OCI-M2 (cell line): ENCODE measurements around the gene CYB5RL.
"Not testable (repeated sequence)": the region's sequence is repeated elsewhere in the genome, so short reads cannot be mapped to it uniquely, and the experiment has no call there.

ENCODE experiments used
- DNase-seq: peaks from one replicate; lab custom pipeline; 2025; ENCODE audit not compliant: unreplicated experiment; lab: John Stamatoyannopoulos, UW

Gene CYB5RL

DNA sequence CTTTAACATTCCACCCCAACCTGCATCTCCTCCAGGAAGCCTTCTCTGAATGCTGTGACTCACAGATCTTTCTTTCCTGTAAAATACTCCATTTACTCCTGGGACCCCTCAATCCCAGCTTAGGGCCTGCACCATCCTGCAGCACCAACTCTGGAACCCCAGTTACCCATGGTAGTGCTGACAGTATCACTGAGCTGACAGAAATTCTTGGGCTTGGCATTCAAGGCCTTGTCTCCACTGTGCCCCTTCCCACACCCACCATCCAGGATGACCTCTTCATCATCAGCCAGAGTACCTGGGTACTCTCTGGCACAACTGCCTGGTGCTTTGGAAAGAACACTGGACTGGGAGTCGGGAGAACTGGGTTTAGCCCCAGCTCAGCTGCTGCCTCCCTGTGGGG is 8.3 kb downstream of the CYB5RL start:
- no peak for DNase-seq

DNA sequence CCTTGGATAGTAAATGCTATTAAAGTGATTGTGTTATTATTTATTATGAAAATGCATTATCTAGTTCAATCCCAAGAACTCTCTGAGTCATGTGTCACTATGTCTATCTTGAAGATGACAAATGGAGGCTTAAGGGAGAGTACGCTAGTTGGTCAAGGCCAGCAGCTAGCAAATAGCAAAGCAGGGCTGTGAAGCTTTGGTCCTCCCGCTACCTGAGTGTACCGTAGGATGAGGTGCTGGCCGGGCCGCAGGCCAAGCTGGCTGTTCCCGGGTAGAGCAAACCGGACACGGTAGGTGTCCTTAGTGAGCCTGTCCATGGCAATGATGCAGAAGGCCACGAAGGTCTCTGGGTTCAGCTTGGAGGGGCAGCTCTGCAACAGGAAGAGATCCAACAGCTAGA is 9.3 kb downstream of the CYB5RL start:
- no peak for DNase-seq

DNA sequence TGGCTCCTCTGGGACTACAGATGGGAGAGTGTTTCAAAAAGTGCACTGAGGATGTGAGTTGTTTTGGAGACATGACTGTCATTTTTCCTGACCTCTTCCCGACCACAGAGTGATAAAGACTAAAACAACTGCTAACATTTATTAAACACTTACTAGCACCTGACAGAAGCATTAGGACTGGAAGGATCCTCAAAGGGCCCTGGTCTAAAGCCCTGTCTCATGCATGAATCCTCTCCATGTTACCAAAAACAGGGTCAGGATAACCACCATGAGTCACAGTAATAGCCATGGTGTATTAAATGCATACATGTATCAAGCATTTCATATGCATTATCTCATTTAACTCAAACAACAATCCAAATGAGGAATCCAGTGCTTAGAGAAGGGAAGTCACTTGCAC is 11.5 kb downstream of the CYB5RL start:
- DNase-seq = no peak

DNA sequence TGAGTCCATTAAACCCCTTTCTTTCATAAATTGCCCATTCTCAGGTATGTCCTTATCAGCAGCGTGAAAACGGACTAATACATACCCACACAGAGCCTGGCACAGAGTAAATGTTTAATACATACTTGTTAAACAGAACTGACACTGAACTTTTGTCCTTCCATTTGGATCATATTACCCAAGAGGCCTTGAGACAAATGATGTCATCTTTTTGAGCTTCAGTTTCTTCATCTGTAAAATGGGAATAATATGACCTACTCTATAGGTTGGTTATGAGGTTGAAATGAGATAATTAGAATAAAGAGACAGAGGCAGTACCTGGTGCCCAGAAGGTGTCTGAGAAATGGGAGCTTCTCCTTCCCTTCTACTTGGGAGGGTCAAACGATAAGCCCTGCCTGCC is 13.8 kb downstream of the CYB5RL start:
- DNase-seq = no peak

DNA sequence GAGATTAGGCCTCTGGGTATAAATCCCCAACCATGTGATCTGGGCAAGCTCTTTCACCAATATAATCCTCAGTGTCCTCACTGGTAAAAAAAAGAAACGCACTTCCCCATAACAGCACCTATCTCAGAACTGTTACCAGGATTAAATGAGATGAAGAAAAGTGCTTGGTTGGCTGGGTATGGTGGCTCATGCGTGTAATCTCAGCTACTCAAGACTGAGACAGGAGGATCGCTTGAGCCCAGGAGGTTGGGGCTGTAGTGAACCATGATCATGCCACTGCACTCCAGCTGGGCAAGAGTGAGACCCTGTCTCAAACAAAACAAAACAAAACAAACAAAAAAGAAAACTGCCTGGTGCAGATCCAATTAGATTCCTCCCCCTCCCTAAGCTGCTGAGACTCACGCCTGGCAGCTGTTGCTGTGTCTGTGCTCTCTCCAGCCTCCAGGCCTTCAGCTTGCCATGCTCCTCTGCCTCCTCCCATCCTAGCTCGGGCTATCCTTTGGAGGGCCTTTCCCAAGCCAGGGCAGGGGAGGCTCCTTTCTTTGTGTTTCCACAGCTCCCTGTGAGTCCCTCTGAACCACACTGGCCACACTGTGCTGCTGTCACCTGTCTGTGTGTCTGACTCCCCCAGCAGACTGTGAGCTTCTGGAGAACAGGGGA is 19.0 kb downstream of the CYB5RL start:
- no peak for DNase-seq

DNA sequence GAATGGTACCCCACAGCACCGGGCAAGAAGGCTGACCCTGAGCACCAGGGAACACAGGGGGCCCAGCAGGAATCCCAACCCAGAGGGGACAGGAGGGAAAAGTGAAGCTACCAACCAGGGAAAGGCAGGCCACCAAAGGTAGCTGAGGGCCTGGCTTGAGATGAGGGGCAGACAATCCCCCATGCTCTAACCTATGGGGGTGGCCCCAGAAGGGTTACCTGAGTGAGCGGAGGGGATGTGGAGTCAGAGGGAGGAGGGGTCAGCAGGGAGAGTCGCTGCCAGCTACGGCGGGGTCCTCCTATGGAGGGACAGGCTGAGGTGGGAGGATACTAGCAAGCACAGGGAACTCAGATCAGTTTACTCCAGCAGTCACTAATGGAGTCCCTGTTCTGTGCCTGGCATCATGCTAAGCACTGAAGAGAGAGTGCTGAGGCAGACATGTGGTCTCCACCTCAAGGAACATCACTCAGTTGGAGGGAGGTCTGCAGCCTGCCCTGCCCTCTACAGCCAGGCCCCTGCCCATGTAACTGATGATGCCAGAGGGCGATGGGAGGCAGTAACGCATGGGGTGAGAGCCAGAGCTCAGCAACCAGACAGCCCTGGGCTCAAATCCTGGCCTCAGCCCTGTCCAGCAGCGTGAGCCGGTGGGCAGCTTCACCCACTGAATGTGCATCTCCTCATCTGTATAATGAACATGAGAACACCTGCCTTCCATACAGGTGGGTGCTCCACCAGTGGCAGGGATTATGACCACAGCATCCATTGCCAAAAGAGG is 21.3 kb downstream of the CYB5RL start:
- DNase-seq = no peak

DNA sequence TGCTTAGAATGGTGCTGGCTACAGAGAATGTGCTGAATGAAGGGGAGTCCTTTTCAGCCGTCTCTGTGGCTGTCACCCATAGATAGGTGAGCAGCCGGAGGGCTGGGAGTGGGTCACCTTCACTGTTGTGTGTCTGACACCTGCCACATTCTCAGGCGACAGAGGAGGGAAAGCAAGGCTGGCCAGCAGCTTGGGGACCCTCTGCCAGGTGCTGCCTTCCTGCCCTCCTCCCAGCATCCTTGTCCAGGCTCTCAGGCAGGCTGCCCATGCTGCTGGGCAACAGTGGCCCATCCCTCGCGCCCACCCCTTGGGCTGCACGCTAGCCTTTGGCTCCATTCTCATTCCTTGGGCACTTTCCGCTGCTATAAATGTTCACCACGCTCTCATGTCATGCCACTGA is 22.1 kb downstream of the CYB5RL start:
- no peak for DNase-seq

DNA sequence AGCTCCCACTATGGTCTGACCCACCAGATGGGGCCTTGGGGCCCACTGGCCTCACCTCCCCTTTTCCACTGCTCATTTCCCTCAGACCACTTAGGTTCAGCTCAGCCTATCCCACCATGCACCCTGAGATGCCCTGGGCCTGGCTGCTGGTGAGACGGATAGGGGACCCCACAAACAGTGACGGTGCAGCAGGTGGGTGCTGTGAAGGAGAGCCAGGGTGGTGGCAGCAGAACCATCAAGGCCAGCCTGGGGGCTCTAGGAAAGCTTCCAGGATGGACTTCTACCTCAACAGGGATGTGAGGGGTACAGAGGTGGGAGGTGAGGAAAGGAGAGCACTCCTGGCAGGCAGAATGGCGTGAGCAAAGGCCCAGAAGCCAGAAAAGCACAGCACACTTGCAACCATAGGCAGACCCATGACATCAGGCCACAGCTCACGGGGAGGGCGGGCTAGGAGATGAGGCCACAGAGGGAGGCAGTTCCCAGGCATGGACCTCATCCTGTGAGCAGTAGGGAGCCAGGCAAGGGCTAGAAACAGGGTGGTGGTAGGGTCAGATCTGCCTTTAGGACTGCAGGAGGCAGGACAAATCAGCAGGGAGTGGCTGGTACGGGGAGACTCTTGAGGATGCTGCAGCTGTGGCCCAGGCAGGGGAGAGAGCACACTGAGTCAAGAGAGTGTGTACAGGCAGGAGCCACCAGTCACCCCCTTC is 23.1 kb downstream of the CYB5RL start:
- DNase-seq = no peak

DNA sequence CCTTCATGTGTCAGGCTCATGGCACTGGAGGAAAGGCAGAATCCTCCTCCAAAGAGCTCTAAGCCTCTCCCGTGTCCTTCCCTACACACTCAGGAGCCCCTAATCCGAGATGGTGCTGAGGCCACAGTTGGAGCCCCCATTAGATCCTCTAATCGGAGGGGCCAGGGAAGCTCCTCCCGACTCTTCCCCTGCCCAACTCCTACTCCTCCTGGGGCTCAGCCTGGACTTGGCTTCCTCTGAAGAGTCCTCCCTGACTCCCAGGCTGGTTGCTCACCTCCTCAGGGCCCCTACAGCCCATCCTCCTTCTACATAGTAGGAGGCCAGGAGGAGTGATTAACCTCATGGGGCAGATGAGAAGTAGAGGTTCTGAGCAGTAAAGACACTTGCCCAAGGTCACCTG is 25.7 kb downstream of the CYB5RL start:
- DNase-seq = no peak

DNA sequence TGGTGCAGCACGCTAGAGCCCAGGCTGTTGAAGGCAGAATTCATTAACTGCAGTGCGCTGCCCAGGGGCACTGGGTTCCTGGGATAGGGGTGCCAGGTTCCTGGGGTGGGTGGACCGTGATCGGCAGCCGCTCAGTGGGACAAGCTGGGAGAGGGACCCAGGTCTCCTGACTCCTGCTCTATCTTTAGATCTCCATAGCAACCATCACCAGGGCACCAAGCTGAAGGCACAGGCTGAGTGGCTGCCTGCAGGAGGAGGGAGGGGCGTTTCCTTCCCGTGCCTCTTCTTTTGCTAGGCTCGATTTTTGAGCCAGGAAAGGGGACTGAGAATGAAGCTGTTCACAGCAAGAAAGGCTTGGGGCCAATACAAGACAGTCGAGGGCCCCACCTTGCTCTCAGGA is 26.1 kb downstream of the CYB5RL start:
- DNase-seq = no peak

DNA sequence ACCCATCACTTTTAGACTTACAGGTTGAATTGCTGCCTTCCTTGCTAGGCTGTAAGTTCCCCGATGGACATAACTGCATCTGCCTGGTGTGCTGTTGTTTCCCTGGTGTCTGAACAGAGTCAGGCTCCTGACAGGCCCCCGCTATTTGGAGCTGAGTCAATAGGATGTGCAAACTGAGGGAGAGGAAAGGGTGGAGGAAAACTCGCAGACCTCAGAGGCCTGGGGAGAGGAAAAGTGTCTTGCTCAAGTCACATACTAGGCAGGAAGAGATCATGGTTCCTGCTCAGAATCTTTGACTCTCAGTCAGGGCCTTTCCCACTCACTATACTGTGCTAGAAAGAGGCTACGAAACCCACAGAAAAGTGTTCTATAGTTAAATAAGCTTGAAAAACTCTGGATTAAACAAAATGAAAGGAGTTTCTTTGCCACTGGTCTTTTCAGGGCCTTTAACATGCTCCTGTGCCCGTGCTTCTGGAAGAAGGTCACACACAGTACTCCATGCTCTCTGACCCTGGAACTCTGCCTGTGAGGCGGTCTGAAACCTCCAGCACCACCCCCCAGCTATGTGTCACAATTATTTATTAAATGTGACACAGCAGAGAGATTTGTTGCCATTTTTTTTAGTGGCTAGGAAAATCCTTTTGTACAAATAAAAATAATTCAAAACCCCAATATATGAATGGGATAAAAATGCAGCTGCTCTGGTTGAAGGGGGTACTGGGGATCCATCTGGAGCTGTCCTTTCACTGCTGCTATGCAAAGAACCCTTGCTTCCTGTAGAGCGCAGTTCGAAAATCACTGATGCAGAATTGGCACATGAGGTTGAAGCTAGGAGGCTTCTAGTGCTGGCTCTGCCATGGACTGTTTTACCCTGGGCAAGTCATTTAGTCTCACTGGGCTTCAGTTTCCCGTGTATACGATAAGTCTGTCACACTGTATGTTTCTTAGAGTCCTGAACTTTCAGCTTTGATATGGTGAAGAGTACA is 26.9 kb downstream of the CYB5RL start:
- no peak for DNase-seq

DNA sequence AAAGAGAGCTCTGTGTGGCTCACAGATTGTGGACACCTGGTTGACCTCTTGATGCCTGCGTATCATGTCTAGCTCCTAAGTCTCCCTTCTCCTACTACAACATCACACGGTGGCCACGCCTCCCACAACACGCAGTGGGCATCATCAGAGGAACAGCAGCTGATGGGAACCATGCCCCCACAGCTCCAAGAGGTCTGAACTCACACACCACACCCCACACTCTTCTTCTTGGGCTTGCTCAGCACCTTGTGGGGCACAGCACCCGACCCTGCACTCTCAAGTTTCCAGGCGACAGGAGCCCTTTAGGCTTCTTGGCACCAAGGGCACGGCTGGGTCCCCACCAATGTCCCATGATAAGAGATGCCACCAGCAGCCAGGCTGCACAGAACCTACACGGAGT is 28.2 kb downstream of the CYB5RL start:
- DNase-seq = no peak

DNA sequence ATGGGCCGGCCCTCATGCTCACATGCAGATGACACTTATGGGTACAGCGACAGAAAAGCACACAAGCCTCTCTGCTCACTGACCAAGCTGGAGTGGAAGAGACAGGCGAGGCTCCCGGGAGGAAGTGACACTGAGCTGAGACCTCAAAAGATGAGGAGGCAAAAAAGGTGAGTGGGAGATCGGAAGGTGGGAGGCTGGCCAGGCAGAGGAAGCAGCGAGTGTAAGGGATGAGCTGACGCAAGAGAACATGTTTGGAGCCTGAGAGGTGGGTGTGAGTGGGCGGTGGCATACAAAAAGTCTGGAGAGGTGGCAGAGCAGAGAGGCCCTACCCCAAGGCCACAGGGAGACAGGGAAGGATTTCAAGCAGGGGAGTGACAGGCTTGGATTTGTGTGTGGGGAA is 28.8 kb downstream of the CYB5RL start:
- DNase-seq = no peak

DNA sequence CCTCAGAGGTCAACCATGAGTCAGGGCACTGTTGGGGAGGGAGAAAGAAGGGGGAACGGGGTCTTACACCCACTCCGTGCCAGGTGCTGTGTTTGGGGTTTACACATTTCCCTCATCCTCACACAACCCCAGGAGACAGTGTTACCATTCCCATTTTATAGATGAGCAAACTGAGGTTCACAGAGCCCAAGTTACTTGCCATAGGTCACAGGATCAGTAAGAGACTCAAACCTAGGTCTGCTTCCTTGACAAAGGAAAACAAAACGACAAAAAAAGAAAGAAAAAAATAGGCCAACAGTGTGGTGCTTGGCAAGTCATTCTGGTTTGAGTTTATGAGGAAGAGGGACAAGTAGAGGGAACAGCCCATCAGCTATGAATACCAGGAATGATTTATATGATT is 30.8 kb downstream of the CYB5RL start:
- no peak for DNase-seq

DNA sequence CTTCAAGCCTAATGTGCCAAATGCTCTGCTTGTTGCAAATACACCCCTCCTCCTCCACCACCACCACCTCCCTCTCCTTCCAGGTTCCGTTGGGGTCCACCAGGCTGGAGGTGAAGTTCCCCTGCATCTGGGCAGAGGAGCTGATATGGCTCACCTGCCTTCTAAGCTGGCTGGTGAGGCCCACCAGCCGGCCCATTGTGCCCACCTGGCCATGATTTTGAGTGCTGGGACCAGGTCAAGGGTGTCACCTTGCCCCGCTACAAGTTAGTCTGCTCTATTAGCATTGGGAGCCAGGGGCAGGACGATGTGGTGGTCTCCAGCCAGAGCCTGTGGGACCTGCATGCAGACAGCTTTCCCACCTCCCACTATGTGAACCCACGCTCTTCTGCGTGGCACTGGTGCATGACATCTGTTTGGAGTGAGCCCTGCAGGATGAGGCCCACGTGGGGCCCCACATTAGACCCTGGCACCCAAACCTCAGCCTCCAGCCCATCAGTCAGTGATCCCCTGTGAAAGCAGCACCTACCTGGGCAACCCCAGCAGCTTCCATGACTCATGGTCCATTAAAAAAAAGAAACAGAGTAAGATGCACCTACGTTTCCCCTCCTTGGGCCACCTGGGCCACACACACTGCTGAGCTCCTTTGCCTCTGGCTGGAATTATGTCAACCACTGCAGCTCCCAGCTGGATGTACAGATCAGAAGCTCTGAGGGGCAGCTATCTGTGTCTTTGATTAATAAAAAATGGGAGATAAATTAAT is 31.4 kb downstream of the CYB5RL start:
- no peak for DNase-seq

DNA sequence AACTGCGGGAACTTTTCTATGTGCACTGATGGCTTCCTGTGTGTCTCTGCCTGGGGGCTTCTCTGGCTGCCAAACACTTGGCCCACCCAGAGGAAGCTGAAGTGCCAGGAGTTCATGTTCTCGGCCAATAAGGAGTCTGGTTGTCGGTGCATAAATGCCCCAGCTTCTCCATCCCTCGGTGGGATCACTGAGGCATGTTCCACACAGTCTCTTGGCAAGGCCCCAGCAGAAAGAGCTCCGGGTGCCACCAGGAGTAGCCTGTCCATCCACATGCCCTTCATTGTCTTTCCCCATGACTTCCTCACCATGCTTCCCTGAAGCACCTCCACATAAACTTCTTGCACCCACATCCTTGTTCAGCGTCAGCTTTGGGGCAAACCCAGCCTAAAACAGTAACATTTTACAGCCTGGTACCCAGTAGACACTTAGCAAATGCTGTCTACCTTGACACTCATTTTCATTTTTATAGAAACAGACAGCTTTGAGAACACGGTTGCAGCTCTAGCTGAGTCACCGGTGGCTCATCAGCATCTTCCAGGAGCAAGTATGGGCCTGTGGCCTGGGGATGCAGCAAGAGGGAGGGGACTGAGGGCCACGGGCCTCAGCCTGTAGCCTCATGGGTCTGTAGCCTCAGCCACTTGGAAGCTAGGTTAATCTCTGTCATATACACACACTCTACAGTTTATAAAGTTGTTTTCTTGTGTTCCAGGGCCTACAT is 32.2 kb downstream of the CYB5RL start:
- DNase-seq = no peak

DNA sequence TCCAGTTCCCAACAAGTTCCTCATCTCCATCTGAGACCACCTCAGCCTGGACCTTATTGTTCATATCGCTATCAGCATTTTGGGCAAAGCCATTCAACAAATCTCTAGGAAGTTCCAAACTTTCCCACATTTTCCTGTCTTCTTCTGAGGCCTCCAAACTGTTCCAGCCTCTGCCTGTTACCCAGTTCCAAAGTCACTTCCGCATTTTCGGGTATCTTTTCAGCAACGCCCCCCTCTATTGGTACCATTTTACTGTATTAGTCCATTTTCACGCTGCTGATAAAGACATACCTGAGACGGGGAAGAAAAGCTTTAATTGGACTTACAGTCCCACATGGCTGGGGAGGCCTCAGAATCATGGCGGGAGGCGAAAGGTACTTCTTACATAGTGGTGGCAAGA is 33.5 kb downstream of the CYB5RL start:
- not testable (repeated sequence) for DNase-seq

DNA sequence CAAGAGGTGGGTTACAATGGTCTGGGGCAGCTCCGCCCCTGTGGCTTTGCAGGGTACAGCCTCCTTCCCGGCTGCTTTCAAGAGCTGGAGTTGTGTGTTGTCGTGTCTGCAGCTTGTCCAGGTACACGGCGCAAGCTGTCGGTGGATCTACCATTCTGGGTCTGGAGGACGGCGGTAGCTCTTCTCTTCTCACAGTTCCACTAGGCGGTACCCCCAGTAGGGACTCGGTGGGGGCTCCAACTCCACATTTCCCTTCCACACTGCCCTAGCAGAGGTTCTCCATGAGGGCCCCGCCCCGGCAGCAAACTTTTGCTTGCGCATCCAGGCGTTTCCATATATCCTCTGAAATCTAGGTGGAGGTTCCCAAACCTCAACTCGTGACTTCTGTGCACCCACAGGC is 34.7 kb downstream of the CYB5RL start:
- no peak for DNase-seq

DNA sequence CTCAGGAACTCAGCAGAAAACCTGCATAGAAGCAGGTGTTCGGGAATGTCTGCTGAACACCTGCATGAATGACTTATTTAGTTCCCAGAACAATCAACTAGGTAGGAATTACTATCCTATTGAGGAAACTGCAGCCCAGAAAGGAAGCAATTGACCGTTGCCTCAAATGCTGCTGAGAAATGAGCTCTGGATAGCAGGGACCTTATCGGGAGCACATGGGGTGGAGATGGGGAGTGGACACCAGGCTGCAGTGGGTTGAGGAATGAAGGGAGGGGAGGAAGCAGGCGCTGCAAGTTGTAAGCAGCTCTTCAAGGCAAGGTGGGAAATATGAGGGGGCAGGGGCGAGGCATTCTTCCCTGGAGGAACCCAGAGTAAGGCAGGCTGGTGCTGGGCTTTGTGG is 36.3 kb downstream of the CYB5RL start:
- DNase-seq = no peak

DNA sequence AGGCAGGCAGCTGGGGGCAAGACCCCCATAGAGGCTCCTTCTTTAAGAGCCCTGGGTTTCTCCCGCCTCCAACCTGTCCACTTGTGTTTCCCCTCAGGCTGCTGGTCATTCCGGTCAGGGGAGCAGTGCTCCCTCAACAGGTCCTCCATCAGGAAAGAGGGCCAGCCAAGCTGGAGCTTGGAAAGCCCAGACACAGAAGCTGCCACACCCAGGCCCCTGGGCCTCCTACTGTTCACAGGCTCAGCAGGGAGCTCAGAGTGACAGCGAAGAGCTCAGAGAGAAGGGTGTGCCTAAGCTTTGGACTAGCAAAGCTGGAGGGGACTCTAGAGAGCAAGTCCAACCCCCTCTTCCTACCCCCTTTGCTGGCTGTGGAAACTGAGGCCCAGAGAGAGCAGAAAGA is 36.8 kb downstream of the CYB5RL start:
- DNase-seq = no peak
